Measurements from ENCODE around the gene FUT8. TPM values are rescaled to one million over a fixed set of nuclear protein-coding genes. Genes with fewer than 3 reads are reported as not detected.

FUT8 gene
- polyA plus RNA-seq, 1 of the 3 experiments (the other 2 are of a cell fraction), result 31.7 TPM

DNA sequence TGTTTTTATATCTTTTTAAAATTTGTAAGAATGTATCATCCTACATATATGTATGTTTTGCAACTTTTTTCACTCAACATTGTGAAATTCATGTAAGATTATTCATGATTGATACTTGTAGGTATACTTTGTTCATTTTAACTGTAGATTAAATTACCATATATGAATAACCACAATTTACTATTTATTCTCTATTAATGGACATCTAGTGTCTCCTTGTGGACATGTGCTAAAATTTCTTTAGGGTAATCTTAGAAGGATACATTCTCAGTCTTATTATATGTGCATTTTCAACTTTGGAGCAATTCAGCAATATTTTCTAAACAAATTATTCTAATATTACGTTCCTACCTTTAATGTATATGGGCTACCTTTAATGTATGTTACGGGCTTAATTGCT, 192.4 kb downstream of the FUT8 start:
- H3F3A ChIP-seq (replicated peaks; ENCODE audit: insufficient read depth), result no peaks in the 10 kb centered on the region
- CTCF ChIA-PET, result no interaction called here
- no peak overlapping the region for H2AFZ ChIP-seq (ENCODE audit: low read depth)
- H3K27me3 ChIP-seq (ENCODE audit: insufficient read depth), result no peaks in the 10 kb centered on the region
- H3K9me3 ChIP-seq, result no peaks in the 10 kb centered on the region
- H4K20me1 ChIP-seq (ENCODE audit: insufficient read depth), result no peaks in the 10 kb centered on the region
- no peaks in the 10 kb centered on the region for H3K4me1 ChIP-seq (ENCODE audit: control insufficient read depth in 1 of 2, insufficient read depth in 2 of 2, low read depth in 1 of 2, low read length in 1 of 2)
- 84% methylated on average over 2 of the region's 2 CpGs for WGBS (ENCODE audit: low lambda C conversion rate)
- POLR2A ChIA-PET, result no interaction called here
- H3K9me2 ChIP-seq, result no peaks in the 10 kb centered on the region
- no peak overlapping the region for H3K9ac ChIP-seq
- DNase-seq, result no peak
- H3K4me3 ChIP-seq (ENCODE audit: low read depth in 2 of 2, low read length in 1 of 2), result no peak overlapping the region
- H3K4me2 ChIP-seq, result no peak overlapping the region
- peaks cover 50% of the 10 kb centered on the region for H3K79me2 ChIP-seq (ENCODE audit: insufficient read depth)
- no peaks in the 10 kb centered on the region for H3K36me3 ChIP-seq (replicated peaks in 1 of 2; ENCODE audit: control insufficient read depth in 1 of 2, insufficient read depth in 2 of 2, low read length in 1 of 2)
- TF ChIP-seq RFX5 (IDR thresholded peaks at IDR 0.05; ENCODE audit: low read length), result no peak
- TF ChIP-seq GABPA (IDR thresholded peaks at IDR 0.05; ENCODE audit: low read depth), result no peak
- TF ChIP-seq RAD21 (IDR thresholded peaks at IDR 0.05; ENCODE audit: low read length), result peak; percentile 29; the same call in 1 of the 2 replicates
- TF ChIP-seq, protein P1, sequence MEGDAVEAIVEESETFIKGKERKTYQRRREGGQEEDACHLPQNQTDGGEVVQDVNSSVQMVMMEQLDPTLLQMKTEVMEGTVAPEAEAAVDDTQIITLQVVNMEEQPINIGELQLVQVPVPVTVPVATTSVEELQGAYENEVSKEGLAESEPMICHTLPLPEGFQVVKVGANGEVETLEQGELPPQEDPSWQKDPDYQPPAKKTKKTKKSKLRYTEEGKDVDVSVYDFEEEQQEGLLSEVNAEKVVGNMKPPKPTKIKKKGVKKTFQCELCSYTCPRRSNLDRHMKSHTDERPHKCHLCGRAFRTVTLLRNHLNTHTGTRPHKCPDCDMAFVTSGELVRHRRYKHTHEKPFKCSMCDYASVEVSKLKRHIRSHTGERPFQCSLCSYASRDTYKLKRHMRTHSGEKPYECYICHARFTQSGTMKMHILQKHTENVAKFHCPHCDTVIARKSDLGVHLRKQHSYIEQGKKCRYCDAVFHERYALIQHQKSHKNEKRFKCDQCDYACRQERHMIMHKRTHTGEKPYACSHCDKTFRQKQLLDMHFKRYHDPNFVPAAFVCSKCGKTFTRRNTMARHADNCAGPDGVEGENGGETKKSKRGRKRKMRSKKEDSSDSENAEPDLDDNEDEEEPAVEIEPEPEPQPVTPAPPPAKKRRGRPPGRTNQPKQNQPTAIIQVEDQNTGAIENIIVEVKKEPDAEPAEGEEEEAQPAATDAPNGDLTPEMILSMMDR (IDR thresholded peaks at IDR 0.05), result peak; percentile 52
- no peak overlapping the region for H3K27ac ChIP-seq (ENCODE audit: low read depth in 2 of 2, low read length in 1 of 2)

DNA sequence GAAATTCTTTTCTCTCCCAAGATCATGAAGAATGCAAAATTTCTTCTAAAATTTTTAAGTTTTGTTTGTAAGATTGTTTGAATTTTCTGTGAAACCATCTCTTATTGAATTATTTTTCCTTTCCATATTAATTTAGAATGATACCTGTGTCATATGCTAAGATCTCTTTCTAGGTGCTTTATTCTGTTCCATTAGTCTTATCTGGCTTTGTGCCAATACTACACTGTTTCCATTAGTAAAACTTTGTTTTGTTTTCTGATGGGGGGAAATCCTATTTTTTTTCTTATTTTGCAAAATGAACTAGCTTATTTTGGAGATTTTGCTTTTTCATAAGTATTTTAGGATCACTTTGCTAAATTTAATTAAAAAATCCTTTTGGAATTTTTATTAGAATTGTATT, 193.9 kb downstream of the FUT8 start:
- Histone ChIP-seq H3K27ac (ENCODE audit: low read depth in 2 of 2, low read length in 1 of 2) (no peak overlapping the region), H3K9me3 (no peaks in the 10 kb centered on the region), H3K36me3 (replicated peaks in 1 of 2; ENCODE audit: control insufficient read depth in 1 of 2, insufficient read depth in 2 of 2, low read length in 1 of 2) (no peaks in the 10 kb centered on the region), H3K27me3 (ENCODE audit: insufficient read depth) (no peaks in the 10 kb centered on the region), H3K9ac (no peak overlapping the region), H3K4me2 (no peak overlapping the region), H3K9me2 (no peaks in the 10 kb centered on the region), H4K20me1 (ENCODE audit: insufficient read depth) (no peaks in the 10 kb centered on the region), H3K4me1 (ENCODE audit: control insufficient read depth in 1 of 2, insufficient read depth in 2 of 2, low read depth in 1 of 2, low read length in 1 of 2) (no peaks in the 10 kb centered on the region), H3K79me2 (ENCODE audit: insufficient read depth) (peaks cover 52% of the 10 kb centered on the region), H3F3A (replicated peaks; ENCODE audit: insufficient read depth) (no peaks in the 10 kb centered on the region), H2AFZ (ENCODE audit: low read depth) (no peak overlapping the region), H3K4me3 (ENCODE audit: low read depth in 2 of 2, low read length in 1 of 2) (no peak overlapping the region)
- TF ChIP-seq RAD21 (IDR thresholded peaks at IDR 0.05; ENCODE audit: low read length) (no peak), YY1 (IDR thresholded peaks at IDR 0.05; ENCODE audit: low read depth) (no peak), RFX5 (IDR thresholded peaks at IDR 0.05; ENCODE audit: low read length) (no peak), EP300 (IDR thresholded peaks at IDR 0.05; ENCODE audit: borderline replicate concordance in 1 of 2, low read depth in 1 of 2, low read length in 1 of 2) (no peak), JUND (IDR thresholded peaks at IDR 0.05) (no peak)
- TF ChIP-seq, protein P2, sequence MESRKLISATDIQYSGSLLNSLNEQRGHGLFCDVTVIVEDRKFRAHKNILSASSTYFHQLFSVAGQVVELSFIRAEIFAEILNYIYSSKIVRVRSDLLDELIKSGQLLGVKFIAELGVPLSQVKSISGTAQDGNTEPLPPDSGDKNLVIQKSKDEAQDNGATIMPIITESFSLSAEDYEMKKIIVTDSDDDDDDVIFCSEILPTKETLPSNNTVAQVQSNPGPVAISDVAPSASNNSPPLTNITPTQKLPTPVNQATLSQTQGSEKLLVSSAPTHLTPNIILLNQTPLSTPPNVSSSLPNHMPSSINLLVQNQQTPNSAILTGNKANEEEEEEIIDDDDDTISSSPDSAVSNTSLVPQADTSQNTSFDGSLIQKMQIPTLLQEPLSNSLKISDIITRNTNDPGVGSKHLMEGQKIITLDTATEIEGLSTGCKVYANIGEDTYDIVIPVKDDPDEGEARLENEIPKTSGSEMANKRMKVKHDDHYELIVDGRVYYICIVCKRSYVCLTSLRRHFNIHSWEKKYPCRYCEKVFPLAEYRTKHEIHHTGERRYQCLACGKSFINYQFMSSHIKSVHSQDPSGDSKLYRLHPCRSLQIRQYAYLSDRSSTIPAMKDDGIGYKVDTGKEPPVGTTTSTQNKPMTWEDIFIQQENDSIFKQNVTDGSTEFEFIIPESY (IDR thresholded peaks at IDR 0.05; ENCODE audit: borderline replicate concordance, low read depth), result no peak
- TF ChIP-seq, protein P3, sequence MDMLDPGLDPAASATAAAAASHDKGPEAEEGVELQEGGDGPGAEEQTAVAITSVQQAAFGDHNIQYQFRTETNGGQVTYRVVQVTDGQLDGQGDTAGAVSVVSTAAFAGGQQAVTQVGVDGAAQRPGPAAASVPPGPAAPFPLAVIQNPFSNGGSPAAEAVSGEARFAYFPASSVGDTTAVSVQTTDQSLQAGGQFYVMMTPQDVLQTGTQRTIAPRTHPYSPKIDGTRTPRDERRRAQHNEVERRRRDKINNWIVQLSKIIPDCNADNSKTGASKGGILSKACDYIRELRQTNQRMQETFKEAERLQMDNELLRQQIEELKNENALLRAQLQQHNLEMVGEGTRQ (IDR thresholded peaks at IDR 0.05; ENCODE audit: borderline replicate concordance, low read depth, low read length), result no peak
- ChIA-PET CTCF (no interaction called here), POLR2A (no interaction called here)
- no peak for DNase-seq
